ENCODE measurements around the gene C1QTNF8.

C1QTNF8 gene

GRCh38 chr16:1054660-1055556 lies 41.1 kb downstream of the C1QTNF8 start:
- no peak for TF ChIP-seq ZNF555 (tag by site-specific recombination; conservative IDR thresholded peaks at IDR 0.05)
- TF ChIP-seq ZFP69B (tag by site-specific recombination; IDR thresholded peaks at IDR 0.05): no peak
- TF ChIP-seq CTCF (tag by site-specific recombination; IDR thresholded peaks at IDR 0.05): peak; percentile 77
- TF ChIP-seq ZFHX2 (tag by site-specific recombination; conservative IDR thresholded peaks at IDR 0.05): peak; percentile 56
- no peak for TF ChIP-seq PBX3 (CRISPR knock-in tag; IDR thresholded peaks at IDR 0.05)
- peak; percentile 49; the same call in 1 of the 2 replicates for TF ChIP-seq KLF1 (tag by site-specific recombination; IDR thresholded peaks at IDR 0.05)
- TF ChIP-seq EGR2 (tag by site-specific recombination; IDR thresholded peaks at IDR 0.05; ENCODE audit: low read depth): peak; percentile 29; the same call in 1 of the 2 replicates
- TF ChIP-seq ZNF335 (tag by site-specific recombination; conservative IDR thresholded peaks at IDR 0.05): peak; percentile 73
- no peak for TF ChIP-seq ZBTB17 (tag by site-specific recombination; IDR thresholded peaks at IDR 0.05)
- 0 out of 2 replicates have a peak, but pooled peaks have one; percentile 5 for TF ChIP-seq GLIS1 (tag by site-specific recombination; IDR thresholded peaks at IDR 0.05)
- peak; percentile 50 for TF ChIP-seq BCL11A (tag by site-specific recombination; IDR thresholded peaks at IDR 0.05; ENCODE audit: low read depth)
- TF ChIP-seq ZNF654 (tag by site-specific recombination; IDR thresholded peaks at IDR 0.05; ENCODE audit: low read depth): peak; percentile 65
- TF ChIP-seq REST (tag by site-specific recombination; IDR thresholded peaks at IDR 0.05): peak; percentile 34; the same call in 1 of the 2 replicates
- TF ChIP-seq ZBTB26 (tag by site-specific recombination; optimal IDR thresholded peaks at IDR 0.05): peak; percentile 9
- 0 out of 2 replicates have a peak, but pooled peaks have one; percentile 16 for TF ChIP-seq PATZ1 (tag by site-specific recombination; IDR thresholded peaks at IDR 0.05)
- Histone ChIP-seq H3K4me1 (ENCODE audit: control insufficient read depth, insufficient read depth, low read length) (peaks cover 2% of the 10 kb centered on the region; the same call in 1 of the 2 replicates), H3K9me3 (ENCODE audit: control insufficient read depth, insufficient read depth, low read depth, low read length) (no peaks in the 10 kb centered on the region), H3K36me3 (ENCODE audit: control insufficient read depth in 2 of 2, insufficient read depth in 1 of 2, low read length in 2 of 2) (no peaks in the 10 kb centered on the region), H3K27ac (ENCODE audit: extremely low read depth, low read depth, low read length) (no peak overlapping the region), H3K4me3 (ENCODE audit: low read depth, low read length) (no peak overlapping the region)
- ChIA-PET POLR2A (no interaction called here), CTCF (interaction anchor here (0.6 to 4.3 kb wide), 27 partner anchors 8 to 438 kb away, joined by 3 to 31 read pairs (median 3); partner anchors contain the start of genes GNG13 and TELO2)
